ENCODE results near the gene ZBTB3.
"Not testable (repeated sequence)": the region's sequence is repeated elsewhere in the genome, so short reads cannot be mapped to it uniquely, and the experiment has no call there.

DNA sequence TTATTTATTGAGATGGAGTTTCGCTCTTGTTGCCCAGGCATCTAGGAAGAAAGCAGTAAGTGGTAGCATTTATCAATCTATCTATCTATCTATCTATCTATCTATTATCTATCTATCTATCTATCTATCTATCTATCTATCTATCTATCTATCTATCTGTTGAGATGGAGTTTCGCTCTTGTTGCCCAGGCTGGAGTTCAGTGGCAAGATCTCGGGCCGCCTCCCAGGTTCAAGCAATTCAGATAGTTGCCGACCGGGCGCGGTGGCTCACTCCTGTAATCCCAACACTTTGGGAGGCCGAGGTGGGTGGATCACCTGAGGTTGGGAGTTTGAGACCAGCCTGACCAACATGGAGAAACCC, 6.9 kb upstream of the ZBTB3 start:
- not testable (repeated sequence) for TF ChIP-seq CTCF (IDR thresholded peaks at IDR 0.05; ENCODE audit: poor library complexity, severe bottlenecking); EP300 (conservative IDR thresholded peaks at IDR 0.05; ENCODE audit: poor library complexity, severe bottlenecking)

Measured in neural cell (in vitro differentiated cells).